ENCODE measurements around the gene NEMP1.

The NEMP1 gene

GRCh38 chr12:57089271-57090245 lies 11.0 kb upstream of the NEMP1 start:
- peaks cover 23% of the 10 kb centered on the region for H3K4me1 ChIP-seq (ENCODE audit: insufficient read depth, insufficient read length)
- H3K9ac ChIP-seq (ENCODE audit: insufficient read length, low read depth), result peak overlapping the region; percentile 98
- H3K4me3 ChIP-seq (ENCODE audit: insufficient read length, low read depth), result peak overlapping the region; percentile 93
- DNase-seq (ENCODE audit: low read depth, low spot score), result no peak
- peaks cover 39% of the 10 kb centered on the region for H3K36me3 ChIP-seq (ENCODE audit: insufficient read depth, insufficient read length, low read length)
- H3K27me3 ChIP-seq (ENCODE audit: insufficient read depth, insufficient read length), result no peaks in the 10 kb centered on the region
- TF ChIP-seq SUZ12 (IDR thresholded peaks at IDR 0.05; ENCODE audit: extremely low read depth, insufficient read depth, insufficient read length) (no peak), ZNF274 (IDR thresholded peaks at IDR 0.05; ENCODE audit: low read depth, low read length) (no peak), YY1 (IDR thresholded peaks at IDR 0.05; ENCODE audit: insufficient read depth, insufficient read length) (no peak)
- H3K9me3 ChIP-seq (ENCODE audit: insufficient read depth, low read length), result no peaks in the 10 kb centered on the region

- Histone ChIP-seq H3K36me3 (ENCODE audit: insufficient read depth, insufficient read length, low read length) (peaks cover 33% of the 10 kb centered on the region), H3K9ac (ENCODE audit: insufficient read length, low read depth) (peak within 1 kb of the TSS; percentile 99), H3K9me3 (ENCODE audit: insufficient read depth, low read length) (no peaks in the 10 kb centered on the region), H3K4me1 (ENCODE audit: insufficient read depth, insufficient read length) (peaks cover 17% of the 10 kb centered on the region), H3K27me3 (ENCODE audit: insufficient read depth, insufficient read length) (no peaks in the 10 kb centered on the region), H3K4me3 (ENCODE audit: insufficient read length, low read depth) (peak within 1 kb of the TSS; percentile 93)
- TF ChIP-seq ZNF274 (IDR thresholded peaks at IDR 0.05; ENCODE audit: low read depth, low read length) (no peak), YY1 (IDR thresholded peaks at IDR 0.05; ENCODE audit: insufficient read depth, insufficient read length) (no peak), SUZ12 (IDR thresholded peaks at IDR 0.05; ENCODE audit: extremely low read depth, insufficient read depth, insufficient read length) (no peak)
- peak; percentile 74 for DNase-seq (ENCODE audit: low read depth, low spot score)
Observed at GRCh38 chr12:57088354-57089270, 10.0 kb upstream of the NEMP1 start, which contains the start of gene NAB2. Gene NAB2 (plus strand): TSS chr12:57089114. CDS start chr12:57089272, 158 bp downstream.

GRCh38 chr12:57087691-57088353 lies 9.2 kb upstream of the NEMP1 start:
- Histone ChIP-seq H3K27me3 (ENCODE audit: insufficient read depth, insufficient read length) (no peaks in the 10 kb centered on the region), H3K36me3 (ENCODE audit: insufficient read depth, insufficient read length, low read length) (peaks cover 25% of the 10 kb centered on the region), H3K9me3 (ENCODE audit: insufficient read depth, low read length) (no peaks in the 10 kb centered on the region), H3K4me1 (ENCODE audit: insufficient read depth, insufficient read length) (peaks cover 12% of the 10 kb centered on the region), H3K9ac (ENCODE audit: insufficient read length, low read depth) (peak overlapping the region; percentile 99), H3K4me3 (ENCODE audit: insufficient read length, low read depth) (peak overlapping the region; percentile 71)
- DNase-seq (ENCODE audit: low read depth, low spot score), result no peak
- no peak for TF ChIP-seq SUZ12 (IDR thresholded peaks at IDR 0.05; ENCODE audit: extremely low read depth, insufficient read depth, insufficient read length)
- TF ChIP-seq YY1 (IDR thresholded peaks at IDR 0.05; ENCODE audit: insufficient read depth, insufficient read length), result no peak
- TF ChIP-seq ZNF274 (IDR thresholded peaks at IDR 0.05; ENCODE audit: low read depth, low read length), result no peak

GRCh38 chr12:57087010-57087690 lies 8.6 kb upstream of the NEMP1 start:
- DNase-seq (ENCODE audit: low read depth, low spot score), result no peak
- H3K9ac ChIP-seq (ENCODE audit: insufficient read length, low read depth), result peak overlapping the region; percentile 89
- H3K4me1 ChIP-seq (ENCODE audit: insufficient read depth, insufficient read length), result peaks cover 10% of the 10 kb centered on the region
- peaks cover 18% of the 10 kb centered on the region for H3K36me3 ChIP-seq (ENCODE audit: insufficient read depth, insufficient read length, low read length)
- TF ChIP-seq YY1 (IDR thresholded peaks at IDR 0.05; ENCODE audit: insufficient read depth, insufficient read length) (no peak), ZNF274 (IDR thresholded peaks at IDR 0.05; ENCODE audit: low read depth, low read length) (no peak), SUZ12 (IDR thresholded peaks at IDR 0.05; ENCODE audit: extremely low read depth, insufficient read depth, insufficient read length) (no peak)
- H3K4me3 ChIP-seq (ENCODE audit: insufficient read length, low read depth), result peak overlapping the region; percentile 72
- no peaks in the 10 kb centered on the region for H3K9me3 ChIP-seq (ENCODE audit: insufficient read depth, low read length)
- no peaks in the 10 kb centered on the region for H3K27me3 ChIP-seq (ENCODE audit: insufficient read depth, insufficient read length)

GRCh38 chr12:57086493-57087009 lies 8.0 kb upstream of the NEMP1 start:
- Histone ChIP-seq H3K9ac (ENCODE audit: insufficient read length, low read depth) (peak overlapping the region; percentile 89), H3K27me3 (ENCODE audit: insufficient read depth, insufficient read length) (no peaks in the 10 kb centered on the region), H3K9me3 (ENCODE audit: insufficient read depth, low read length) (no peaks in the 10 kb centered on the region), H3K36me3 (ENCODE audit: insufficient read depth, insufficient read length, low read length) (peaks cover 12% of the 10 kb centered on the region), H3K4me1 (ENCODE audit: insufficient read depth, insufficient read length) (peaks cover 10% of the 10 kb centered on the region), H3K4me3 (ENCODE audit: insufficient read length, low read depth) (peak overlapping the region; percentile 72)
- no peak for DNase-seq (ENCODE audit: low read depth, low spot score)
- TF ChIP-seq YY1 (IDR thresholded peaks at IDR 0.05; ENCODE audit: insufficient read depth, insufficient read length) (no peak), ZNF274 (IDR thresholded peaks at IDR 0.05; ENCODE audit: low read depth, low read length) (no peak), SUZ12 (IDR thresholded peaks at IDR 0.05; ENCODE audit: extremely low read depth, insufficient read depth, insufficient read length) (no peak)

- no peak for DNase-seq (ENCODE audit: low read depth, low spot score)
- TF ChIP-seq YY1 (IDR thresholded peaks at IDR 0.05; ENCODE audit: insufficient read depth, insufficient read length), result no peak
Observed at GRCh38 chr12:57085999-57086492, 7.5 kb upstream of the NEMP1 start.

More at GRCh38 chr12:57085999-57086492, 7.5 kb upstream of the NEMP1 start:
- Histone ChIP-seq H3K4me3 (ENCODE audit: insufficient read length, low read depth) (peak overlapping the region; percentile 72), H3K27me3 (ENCODE audit: insufficient read depth, insufficient read length) (no peaks in the 10 kb centered on the region), H3K4me1 (ENCODE audit: insufficient read depth, insufficient read length) (peaks cover 7% of the 10 kb centered on the region), H3K9ac (ENCODE audit: insufficient read length, low read depth) (peak overlapping the region; percentile 78), H3K36me3 (ENCODE audit: insufficient read depth, insufficient read length, low read length) (peaks cover 7% of the 10 kb centered on the region), H3K9me3 (ENCODE audit: insufficient read depth, low read length) (no peaks in the 10 kb centered on the region)
